HG03457 (cell line): ENCODE measurements around the gene KDM6A.
"Not testable (repeated sequence)": the region's sequence is repeated elsewhere in the genome, so short reads cannot be mapped to it uniquely, and the experiment has no call there.

Experiments used
- ATAC-seq: cut with Tn5 transposase; IDR thresholded peaks from one replicate; pipeline ENCODE4 v1.9.1; 2021; ENCODE audit warnings: moderate number of reproducible peaks; ENCODE audit not compliant: unreplicated experiment

KDM6A gene

DNA sequence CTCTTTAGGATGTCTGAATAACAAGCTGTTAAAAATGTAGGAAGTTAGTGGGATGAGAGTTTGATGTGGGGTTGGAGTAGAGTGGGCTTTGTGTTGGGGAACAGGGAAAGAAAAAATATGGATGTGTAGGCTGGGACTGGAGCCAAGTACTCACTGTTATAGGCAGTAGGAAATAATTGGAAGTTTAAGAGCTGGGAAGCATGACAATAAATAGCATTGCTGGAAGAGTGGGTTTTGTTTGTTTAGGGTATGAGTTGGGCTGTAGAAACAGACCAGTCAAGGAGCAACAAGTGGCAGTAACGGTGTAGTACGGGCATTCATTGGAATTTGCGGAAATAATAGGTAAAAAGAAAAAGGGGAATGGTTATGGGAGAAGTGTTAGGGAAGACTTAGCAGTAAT lies 81.6 kb downstream of the KDM6A start:
- ATAC-seq, result no peak

DNA sequence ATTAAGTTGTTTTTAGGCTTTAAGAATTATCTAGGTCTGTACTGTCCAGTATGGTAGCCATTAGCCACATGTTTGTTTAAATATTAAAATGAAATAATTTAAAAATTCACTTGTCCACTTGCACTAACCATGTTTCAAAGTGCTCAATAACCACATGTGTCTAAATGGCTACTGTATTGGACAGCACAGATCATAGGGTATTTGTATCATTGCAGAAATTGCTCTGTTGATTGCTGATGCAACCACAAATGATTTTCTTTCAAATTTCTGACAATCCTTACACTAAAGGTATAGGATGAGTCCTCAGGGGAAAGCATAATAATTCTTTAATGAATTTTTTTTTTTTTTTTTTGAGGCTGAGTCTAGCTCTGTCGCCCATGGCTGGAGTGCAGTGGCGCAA lies 84.9 kb downstream of the KDM6A start:
- ATAC-seq, result no peak

DNA sequence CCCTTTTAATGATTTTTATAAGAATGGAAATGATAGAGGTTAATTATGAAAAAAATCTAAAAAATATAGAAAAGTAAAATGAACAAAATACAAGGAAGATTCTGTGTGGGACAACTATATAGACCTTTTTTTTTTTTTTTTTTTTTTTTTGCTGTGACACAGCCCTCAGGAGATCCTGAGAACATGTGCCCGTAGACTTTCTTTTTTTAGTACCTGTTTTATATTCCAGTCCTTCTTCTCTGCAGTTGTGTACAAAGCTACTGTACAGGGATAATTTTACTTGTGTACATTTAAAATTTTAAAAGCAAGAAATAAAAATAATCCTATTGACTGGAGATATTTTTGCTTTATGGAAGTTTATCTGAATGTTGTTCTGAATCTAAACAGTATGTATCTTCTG lies 85.5 kb downstream of the KDM6A start:
- no peak for ATAC-seq

DNA sequence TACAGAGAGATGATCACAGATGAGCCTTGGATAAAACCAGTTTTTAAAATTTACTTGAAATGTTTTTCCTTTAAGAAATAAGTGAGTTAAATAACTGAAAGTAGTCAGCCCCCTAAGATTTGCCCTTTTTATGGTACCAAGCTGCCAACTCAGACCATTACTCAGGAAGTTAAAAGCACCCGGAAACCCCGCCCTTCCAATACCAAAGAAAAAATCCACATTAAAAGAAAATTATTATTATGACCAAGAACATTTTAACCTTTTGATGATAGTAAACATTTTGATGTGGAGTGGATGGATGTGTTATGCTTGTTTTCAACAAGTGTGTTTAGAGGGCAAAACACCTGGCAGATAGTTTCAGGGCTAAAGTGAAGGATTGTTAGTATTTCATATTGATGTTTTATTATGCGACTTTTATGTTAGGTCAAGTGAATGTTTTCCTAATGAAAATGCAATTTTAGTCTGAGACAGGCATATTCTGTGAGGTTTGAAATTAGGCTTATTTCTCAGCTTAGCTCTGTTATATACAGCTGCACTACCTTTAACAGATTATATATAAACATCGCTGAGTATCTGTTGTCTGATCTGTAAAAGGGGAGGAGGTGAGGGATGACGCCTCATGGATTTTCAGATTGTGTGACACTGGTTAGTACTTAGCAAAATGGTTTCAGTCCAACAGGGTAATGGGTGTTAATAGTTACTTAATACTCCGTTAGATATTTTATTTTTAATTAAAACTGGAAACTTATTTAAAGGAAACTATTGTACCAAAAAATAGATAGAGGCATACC lies 89.0 kb downstream of the KDM6A start:
- no peak for ATAC-seq

GRCh38 chrX:44962944-44963343 lies 90.0 kb downstream of the KDM6A start:
- ATAC-seq, result no peak

GRCh38 chrX:44967221-44967620 lies 94.2 kb downstream of the KDM6A start:
- ATAC-seq, result no peak

- no peak for ATAC-seq
Measured at GRCh38 chrX:44970709-44971108, 97.7 kb downstream of the KDM6A start.

GRCh38 chrX:44971674-44972073 lies 98.7 kb downstream of the KDM6A start:
- no peak for ATAC-seq

- ATAC-seq, result no peak
Measured at GRCh38 chrX:44972132-44972531, 99.1 kb downstream of the KDM6A start.

- no peak for ATAC-seq
Measured at GRCh38 chrX:44973420-44973932, 100.5 kb downstream of the KDM6A start.

- no peak for ATAC-seq
Measured at GRCh38 chrX:44974451-44974850, 101.5 kb downstream of the KDM6A start.

DNA sequence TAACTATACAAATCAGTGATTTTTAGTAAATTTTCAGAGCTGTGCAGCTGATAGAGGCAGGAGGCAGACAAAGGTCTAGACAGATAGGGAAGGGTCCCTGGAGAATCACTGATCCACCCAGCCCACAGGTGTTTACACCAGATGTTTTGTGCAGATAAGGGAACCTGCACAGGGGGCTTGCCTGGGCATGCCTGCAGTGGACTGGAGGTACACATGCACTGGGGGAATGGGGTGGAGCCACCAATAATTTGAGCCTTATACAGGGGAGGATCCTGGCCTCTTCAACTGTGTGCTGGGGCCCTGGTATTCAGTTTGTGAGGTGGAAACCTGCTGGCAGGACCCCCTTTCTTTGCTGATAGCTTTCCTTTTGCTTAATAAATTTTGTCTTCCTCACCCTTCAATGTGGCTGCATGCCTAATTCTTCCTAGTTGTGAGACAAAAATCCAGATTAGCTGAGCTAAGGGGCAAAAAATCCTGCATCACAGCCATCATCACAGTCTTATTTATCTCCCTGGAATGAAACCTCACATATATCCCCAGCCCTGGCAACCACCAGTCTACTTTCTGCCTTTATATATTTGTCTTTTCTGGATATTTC lies 102.8 kb downstream of the KDM6A start:
- ATAC-seq, result no peak

GRCh38 chrX:44978976-44979375 lies 106.0 kb downstream of the KDM6A start:
- no peak for ATAC-seq

DNA sequence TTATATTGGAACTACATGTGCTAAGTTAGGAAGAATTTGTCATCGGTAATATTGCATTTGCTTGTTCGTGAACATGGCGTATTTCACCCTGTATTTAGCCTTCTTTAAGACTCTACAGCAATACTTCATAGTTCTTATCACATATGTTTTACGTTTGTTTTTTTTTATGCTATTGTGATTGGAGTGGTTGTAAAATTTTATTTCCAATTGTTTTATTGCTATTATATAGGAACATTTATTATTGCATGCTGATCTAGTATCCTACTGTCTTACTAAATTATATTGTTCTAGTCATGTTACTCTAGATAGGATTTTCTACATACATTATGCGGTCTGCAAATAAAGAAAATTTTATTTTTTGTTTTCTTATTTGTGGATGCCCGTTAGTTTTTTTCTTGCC lies 107.4 kb downstream of the KDM6A start:
- no peak for ATAC-seq

GRCh38 chrX:44980883-44981282 lies 107.9 kb downstream of the KDM6A start:
- ATAC-seq, result no peak

DNA sequence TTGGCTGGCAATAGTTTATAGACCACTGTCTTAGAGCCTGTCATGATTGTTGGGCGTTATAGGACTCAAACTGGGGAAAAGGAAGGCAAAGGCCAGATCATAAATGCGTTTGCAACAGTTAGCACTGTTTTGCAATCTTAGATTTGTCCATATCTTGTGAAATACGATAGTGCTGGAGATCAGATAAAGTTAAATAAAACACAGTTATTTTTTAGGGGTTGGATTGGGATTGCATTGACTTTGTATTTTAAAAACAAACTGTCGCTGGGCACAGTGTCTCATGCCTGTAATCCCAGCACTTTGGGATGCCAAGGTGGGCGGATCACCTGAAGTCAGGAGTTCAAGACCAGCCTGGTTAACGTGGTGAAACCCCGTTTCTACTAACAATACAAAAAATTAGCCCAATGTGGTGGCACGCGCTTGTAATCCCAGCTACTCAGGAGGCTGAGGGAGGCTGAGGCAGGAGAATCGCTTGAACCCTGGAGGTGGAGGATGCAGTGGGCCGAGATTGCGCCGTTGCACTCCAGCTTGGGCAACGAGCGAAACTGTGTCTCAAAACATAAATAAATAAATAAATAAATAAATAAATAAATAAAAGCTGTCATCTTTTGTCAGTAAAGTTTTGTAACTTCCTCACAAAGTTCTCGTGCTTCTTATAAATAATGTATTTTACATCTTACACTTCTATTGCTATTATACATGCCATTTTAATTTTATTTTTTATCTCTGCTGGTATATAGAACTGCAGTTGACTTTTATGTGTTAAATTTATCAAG lies 117.2 kb downstream of the KDM6A start:
- ATAC-seq, result no peak

DNA sequence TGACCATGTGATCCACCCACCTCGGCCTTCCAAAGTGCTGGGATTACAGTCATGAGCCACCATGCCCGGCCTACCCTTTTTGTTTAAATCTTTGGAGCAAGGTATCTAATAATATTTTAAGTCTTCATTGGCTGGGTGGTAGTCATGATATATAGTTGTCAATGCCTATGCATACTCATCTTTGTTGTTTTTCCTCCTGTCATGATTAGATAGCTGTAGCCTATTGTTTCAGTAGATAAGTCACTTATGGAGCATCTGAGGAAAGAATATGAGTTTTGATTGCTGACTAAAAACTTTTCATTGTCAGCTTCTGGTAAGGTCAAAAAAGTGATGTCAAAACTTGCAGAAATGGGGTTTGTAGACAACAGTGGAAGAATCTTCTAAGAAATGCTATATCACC lies 119.8 kb downstream of the KDM6A start:
- no peak for ATAC-seq

DNA sequence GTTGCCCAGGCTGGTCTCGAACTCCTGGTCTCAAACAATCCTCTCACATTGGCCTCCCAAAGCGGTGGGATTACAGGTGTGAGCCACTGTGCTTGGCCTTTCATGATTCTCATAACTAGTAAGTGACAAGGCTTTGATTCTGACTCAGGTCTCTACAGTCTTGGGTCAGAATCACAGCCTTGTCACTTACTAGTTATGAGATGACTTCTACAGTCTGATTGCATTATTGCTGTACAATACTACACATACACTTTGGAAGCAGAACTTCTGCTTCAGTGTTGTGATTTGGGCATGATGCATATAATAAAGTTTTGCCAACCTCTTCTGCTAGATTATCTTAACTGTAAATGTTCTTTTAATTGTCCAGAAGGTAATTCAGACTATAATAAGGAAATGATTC lies 123.3 kb downstream of the KDM6A start:
- no peak for ATAC-seq

- ATAC-seq, result no peak
Measured at GRCh38 chrX:44997282-44997812, 124.4 kb downstream of the KDM6A start.

DNA sequence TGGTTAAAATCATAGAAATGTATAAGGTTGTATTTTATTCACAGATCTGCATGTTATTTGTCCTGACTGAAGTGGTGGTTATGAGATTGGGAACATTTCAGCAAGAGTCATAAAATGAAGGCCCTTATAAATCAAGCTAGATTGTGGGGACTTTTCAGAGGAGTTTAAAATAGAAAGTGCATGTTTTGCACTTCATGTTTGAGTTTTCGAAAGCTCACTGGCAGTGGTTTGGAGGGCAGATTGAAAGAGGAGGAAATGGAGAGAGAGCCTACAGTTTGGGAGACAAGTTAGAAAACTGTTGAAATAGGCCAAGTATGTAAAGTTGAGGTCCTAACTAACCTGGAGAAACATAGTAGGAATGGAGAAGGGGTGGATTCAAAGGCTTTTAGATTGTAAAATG lies 124.9 kb downstream of the KDM6A start:
- ATAC-seq, result no peak

- not testable (repeated sequence) for ATAC-seq
Measured at GRCh38 chrX:44999237-44999636, 126.2 kb downstream of the KDM6A start.
